Left kidney (tissue), 2 donors: Measurements from ENCODE around the gene LTBR. TPM values are rescaled to one million over a fixed set of nuclear protein-coding genes. Genes with fewer than 3 reads are reported as not detected.

Experiments
- DNase-seq: peaks from one replicate; pipeline ENCODE4 v3.0.0-alpha.2; 2013
- polyA plus RNA-seq: library from polyadenylated mRNA; unstranded; fragments of 120-200 nt; gene quantifications from one replicate; pipeline ENCODE4 v1.2.1, GENCODE V29; 2013; ENCODE audit not compliant: insufficient read length

LTBR gene
- polyA plus RNA-seq, 1 donor = 58.2 TPM

DNA sequence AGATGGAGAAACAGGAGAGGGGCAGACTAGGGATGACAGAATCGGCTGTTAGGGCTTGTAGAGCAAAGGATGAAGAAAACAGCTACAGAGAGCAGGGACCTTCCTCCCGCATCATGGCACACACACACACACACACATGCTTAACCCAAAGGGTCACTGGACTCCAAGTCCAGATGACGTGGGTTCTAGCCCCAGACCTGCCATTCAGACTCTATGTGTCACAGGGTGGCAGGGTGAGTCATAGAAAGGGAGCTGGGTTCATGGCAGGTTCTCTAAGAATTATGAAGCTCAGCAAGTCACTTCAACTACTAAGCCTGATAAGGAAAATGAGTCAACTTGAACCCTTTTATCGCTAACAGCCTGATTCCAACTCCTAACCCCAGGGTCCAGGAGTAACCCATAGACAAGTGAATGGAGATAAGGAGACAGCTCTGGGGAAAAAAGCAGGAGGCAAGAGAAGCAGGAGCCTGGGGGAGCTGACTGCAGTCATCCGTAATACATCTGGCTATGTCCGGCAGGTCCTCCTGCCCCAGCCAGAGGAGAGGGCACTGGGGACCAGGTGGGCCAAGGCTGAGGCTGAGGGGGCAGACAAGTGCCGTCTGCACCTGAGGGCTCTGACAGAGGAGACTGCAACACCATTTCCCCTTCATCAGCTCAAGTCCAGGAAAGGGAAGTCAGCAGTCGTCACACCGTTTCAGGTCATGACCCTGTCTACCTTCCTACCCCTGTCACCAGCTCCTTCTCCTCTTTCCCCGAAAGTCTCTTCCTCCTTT lies 38.5 kb upstream of the LTBR start:
- DNase-seq = no peak

DNA sequence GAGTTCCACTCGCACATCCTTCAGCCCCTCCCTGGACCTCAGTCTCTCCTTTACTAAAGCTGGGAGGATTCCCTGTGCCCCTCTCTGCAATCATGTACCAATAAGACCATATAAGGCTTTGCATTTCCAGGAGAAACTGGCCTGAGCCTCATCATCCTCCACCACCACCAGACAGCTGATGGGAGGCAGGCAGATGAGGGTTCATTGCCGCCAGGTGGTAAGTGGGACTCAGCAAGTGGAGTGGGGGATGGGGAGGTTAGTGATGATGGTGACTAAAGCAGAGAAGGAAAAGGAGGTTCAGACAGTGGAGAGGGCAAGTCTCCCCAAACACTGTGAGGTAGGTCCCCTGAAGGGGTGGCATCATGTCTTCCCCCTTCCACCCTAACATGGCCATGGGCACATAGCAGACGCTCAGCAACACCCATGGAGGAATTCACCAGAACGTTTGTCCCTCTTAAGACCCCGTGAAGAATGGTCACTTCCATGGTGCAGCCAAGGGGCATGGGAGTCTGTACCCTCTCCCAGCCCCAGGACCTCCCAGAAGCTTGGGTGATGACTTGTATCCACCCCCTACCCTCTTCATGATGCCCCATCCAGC lies 37.6 kb upstream of the LTBR start:
- DNase-seq = no peak

DNA sequence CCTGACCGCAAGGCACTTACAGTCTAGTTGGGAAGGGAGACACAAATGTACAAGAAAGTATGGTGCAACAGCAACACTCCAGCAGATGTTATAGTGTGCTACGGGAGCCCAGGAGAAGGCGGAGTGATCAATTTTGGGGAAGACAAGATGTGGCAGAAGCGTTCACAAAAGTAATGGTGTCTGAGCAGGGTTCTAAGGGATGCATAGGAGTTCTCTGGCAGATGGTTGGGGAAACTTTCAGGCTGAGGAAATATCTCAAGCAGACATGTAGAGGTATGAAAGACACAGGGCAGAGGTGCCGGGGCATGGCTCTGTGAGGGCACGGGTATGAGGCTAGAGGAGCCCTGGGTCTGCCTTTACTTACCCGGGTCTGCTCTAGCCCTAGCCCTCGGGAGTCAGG lies 37.0 kb upstream of the LTBR start:
- no peak for DNase-seq

DNA sequence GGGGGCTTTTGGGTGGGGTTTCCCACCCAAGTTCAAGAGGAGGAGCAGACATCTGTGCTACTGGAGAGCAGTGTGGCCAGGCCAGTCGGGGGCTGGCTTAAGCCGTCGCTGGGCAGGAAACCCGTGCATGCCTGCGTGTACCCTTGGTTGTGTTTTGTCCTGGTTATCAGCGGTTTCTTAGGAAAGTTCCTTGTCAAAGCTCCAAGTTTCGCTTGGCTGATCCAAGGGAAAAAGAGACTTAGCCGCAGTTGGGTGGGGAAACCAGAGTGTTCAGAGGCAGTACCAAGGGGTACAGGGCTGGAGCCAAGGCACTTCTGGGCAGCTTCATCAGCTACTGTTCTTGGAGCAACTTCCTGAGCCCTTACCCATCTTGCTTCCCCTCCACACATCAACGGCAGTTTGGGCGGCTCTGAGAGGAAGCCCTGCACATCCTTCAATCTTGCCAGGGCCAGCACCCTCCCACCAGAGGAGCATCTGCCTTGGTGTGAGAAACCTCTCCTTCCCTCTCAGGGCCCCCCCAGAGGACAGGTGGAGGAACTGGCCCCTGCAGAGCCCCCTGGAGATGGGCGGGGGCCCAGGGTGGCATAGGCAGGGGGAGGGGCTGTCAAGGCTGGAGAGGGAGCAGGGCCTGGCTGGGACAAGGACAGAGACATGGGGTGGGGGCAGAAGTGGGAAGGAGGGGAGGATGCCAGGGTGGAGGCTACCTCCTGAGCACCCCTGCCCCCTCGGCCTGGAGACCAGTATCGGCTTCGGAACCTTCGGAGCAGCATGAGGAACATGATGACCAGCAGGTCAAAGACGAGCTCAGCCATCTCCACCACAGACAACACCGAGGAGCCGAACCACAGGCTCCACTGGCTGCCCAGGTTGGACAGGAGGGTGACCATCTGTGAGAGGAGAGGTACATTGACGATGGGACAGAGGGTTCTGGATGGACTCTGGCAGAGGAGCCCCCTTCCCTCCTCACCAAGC lies 36.3 kb upstream of the LTBR start:
- no peak for DNase-seq

DNA sequence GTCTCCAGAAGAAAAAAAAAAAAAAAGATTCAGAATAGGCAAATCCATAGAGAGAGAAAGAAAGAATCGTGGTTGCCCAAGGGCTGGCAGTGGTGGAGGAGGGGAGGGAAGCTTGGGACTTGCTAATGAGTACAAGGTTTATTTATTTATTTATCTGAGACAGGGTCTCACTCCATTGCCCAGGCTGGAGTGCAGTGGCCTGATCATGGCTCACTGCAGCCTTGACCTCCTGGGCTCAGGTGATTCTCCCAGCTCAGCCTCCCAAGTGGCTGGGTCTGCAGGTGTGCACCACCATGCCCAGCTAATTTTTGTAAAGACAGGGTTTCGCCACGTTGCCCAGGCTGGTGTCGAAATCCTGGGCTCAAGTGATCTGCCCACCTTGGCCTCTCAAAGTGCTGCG lies 32.3 kb upstream of the LTBR start:
- no peak for DNase-seq

DNA sequence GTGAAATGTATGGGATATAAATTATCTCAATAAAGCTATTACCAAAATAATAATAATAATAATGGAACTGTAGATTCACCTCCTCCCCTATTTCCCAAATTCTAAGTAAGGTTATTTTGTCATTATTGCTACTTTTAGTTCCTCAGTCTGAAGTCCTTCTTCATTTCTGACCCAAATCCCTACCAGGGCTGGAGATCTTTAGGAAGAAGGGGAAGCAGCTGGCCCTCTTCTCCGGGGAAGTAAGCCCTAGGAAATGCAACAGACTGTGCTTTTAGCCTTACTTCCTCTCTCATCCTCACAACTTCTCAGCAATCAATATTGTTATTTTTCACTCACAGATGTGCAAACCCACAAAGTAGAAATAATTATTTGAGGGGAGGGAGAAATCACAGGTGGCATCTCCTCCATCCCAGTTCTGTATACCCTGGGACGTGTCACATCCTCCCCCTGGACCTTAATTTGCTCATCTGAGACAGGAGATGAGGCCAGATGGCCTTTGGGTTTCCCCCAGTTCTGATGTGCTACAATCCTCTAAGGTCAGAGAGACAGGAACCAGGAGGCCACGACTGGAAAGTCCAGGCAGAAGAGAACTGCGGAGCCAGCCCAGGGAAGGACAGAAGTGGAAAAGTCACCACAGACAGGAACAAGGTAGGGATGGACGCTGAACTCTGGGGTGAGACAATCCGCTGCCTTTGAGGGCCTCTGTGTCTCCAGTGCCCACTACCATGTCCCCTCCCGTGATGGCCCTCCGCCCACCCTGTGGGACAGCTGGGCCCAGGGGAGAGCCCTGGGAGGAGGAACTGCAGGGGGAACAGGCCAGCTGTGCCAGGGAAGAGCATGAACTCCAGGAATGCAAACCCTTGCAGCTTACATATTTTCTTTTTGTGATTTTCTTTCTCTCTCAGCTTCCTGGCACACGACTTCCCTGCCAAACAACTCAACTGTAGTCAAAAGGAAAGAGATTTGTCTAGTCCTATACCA lies 31.5 kb upstream of the LTBR start:
- no peak for DNase-seq

DNA sequence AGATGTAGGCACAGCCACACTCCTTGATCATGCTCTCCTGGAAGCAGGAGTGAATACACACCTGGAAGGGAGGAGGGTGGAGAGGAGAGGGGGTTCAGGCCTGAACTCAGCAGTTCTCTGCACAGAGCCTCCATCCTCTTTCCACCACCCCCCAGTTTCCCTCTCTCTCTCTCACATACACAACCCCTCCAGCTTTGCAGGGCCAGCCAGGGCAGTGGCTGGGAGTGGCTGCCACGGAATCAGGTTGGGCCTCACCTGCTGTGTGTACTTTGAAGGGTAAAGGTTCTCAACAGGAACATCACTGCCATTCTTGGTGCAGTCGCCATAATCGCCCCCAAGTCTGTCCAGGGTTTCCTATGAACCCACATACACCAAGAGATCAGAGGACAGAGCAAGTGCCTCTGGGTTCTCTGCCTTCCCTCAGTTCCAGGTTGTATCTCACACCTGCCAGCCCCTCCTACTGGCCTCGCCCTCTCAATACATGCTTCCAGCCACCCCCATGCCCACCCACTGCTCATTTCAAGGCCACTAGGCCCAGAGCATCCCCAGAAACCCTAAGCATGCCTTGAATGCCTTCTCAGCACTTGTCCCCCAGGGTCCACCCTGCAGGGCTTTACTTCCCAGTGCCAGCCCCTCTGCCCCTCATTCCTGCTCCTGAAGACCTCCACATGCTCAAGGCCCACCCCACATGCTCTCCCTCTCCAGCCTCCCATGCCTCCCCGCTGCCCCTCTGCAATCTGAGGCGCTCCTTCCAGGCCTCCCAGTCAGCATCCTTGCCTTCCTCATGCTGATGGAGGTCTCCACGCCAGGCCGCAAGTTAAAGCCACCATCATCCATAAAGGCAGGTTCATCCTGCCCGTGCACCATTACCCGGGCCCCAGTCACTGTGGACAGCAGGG lies 29.2 kb upstream of the LTBR start:
- DNase-seq = no peak

DNA sequence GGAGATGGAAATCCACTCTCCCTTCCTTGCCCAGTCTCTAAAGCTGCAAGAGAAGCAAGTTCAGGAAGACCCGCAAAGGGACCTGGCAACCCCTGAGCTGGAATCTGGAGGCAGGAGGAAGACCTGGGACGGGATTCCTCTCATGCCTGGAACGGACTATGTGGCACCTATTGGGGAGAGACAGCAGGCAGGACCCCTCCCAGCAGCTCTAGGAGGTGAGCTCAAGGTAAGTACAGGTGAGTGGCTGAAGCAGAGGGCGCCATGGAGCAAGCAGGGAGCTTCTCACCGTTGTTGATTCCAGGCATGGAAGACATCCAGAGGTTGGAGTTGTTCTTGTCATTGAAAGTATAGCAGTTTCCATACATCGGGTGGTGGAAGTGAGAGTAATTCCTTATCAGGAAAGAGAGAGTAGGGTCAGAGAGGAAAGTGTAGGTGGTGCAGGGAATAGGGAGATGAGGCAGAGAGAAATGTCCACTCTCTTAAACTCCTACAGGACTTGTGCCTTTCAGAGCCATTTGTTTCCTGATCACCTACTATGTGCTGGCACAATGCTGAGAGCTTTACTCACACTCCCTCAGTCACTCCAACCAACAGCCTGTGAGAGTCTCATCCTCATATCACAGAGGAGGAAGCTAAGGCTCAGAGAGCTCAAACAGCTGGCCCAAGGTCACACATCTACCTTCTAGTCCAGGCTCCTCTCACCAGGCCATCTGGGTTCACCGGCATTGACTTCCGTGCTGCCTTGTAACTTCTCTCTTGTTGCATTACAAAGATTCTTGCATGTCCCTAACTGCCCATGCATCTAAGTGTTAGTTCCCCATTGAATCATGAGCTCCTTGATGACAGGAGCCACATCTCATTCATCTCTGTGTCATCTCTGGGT lies 28.2 kb upstream of the LTBR start:
- no peak for DNase-seq

DNA sequence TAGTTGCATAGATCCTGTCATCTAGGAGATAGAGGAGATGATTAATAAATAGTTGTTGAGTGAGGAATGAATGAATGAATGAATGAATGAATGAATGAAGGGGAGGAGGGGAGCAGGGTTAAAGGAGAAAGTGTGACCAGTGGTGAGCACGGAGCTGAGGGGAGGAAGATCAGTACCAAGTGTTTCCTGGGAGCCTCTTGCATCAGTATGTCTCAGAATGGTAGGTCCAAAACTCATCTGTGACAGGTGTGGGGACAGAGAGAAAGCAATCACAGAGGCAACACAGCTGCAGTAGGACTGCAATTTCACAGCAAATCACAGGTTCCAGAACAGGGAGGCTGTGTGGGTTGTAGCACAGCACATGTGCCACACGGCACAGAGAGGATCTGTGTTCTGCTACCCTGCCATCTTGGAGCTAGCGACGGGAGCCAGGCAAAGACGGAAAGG lies 27.6 kb upstream of the LTBR start:
- no peak for DNase-seq

DNA sequence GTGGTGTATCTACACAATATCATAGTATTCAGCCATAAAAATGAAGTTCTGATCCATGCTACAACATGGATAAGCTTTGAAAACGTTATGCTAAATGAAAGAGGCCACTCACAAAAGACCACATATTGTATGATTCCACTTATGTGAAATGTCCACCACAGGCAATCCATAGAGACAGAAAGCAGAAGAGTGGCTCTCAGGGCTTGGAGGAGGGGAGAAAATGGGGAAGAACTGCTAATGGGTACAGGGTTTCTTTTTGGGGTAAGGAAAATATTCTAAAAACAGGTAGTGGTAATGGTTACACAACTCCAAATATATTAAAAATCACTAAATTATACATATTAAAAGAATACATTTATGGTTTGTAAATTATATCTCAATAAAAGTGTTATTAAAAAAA lies 25.1 kb upstream of the LTBR start:
- no peak for DNase-seq

DNA sequence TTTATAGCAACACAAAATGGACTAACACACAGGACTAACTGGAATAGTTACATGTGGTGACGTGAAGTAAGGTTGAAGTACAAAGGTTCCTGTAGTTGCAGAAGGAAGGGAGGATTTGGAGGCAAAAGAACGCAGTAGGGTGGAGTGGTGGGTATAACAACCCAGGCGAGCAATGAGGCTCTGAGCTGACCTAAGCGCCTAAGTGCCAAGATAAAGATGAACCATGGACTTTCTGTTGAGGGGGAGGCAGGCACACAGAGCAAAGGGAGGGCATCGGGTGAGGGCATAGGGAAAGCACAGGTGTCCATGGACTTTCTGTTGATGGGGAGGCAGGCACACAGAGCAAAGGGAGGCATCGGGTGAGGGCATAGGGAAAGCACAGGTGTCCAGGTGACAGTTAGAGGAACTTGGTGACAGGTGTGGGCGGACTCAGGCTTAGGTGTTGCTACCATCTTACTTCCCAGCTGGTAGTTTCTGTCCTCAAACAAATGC lies 23.8 kb upstream of the LTBR start:
- DNase-seq = no peak

DNA sequence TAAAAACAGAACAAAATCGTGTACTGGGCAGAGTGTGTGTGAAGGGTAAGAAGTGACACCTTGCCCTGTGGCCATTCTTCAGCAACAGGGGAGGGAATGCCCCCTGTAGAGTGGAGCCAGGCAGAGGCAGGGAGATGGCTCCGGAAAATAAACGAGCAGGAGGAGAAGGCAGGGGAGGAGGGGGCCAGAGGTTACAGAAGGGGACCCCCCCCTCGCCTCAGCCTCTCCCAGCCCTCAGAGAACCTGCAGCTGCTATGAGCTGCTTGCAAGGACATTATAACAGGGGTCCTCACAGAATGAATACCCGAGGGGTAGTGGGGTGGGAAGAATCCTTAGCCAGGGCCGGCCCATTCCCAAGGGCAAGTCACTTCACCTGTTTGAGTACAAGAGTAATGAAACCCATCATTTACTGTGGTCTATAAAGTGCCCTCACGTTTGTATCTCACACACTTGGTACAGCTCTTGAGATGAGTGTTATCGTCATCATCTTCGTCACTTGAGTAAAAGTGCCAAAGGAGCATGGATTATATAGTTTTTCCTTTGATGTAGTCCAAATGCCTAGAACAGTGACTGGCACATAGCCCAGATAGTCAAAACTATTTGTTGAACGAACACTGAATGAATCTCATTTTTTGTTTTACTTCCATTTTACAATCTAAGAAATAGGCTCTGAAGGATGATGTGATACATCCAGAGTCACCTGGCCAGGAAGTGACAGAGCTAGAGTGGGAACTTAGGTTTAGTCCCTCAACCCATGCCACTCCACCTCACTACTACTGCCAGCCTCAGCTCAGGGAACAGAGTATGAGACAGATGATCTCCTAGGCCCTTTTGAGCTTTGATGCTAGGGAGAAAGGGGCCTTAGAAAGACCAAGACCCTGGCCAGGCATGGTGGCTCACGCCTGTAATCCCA lies 23.1 kb upstream of the LTBR start:
- DNase-seq = no peak

DNA sequence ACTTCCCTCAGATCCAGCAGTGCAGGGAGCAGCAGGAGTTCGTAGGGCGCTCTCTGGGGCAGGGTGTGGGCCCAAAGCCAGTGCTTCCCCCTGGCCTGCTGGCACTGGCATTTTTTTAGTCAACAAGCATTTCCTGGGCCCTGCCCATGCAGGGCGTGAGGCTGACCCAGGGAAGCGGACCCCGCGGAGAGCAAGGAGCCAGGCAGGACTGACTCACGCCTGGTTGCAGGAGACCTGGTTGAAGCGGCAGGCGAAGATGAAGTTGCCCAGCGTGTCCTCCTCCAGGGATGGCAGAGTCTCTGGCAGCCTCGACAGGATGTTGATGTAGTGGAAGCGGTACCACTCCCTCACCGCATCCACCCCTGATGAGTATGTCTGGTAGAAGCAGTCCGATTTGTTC lies 22.1 kb upstream of the LTBR start:
- no peak for DNase-seq

DNA sequence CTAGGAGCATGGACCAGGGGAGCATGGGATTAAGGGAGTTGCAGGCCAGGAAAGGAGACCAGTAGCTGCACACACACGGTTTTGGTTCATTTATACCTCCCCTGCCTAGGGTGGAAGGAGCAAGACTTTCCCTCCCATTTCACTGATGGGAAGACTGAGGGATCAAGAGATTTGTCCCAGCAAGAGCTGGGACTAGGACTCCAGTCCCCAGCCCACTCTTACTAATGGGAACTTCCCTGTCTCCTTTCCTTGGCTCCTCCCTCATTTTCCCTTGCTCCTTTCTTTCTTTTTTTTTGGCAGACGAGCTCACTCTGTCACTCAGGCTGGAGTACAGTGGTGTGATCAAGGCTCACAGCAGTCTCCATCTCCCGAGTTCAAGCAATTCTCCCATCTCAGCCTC lies 21.6 kb upstream of the LTBR start:
- DNase-seq = no peak

DNA sequence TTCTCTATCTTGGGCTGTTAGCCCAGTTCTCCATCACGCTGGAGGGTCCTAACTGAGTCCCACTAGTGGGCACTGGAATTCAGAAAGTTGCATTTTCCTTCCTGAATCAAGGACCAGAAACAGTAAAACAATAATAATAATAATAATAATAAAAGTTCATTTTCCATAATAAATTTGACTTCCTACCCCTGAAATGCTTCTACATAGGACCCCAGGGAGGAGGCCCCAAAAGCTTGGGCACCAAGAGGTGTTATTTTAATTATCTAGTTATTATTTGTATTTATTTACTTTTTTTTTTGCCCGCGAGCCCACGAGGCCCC lies 21.0 kb upstream of the LTBR start:
- no peak for DNase-seq

DNA sequence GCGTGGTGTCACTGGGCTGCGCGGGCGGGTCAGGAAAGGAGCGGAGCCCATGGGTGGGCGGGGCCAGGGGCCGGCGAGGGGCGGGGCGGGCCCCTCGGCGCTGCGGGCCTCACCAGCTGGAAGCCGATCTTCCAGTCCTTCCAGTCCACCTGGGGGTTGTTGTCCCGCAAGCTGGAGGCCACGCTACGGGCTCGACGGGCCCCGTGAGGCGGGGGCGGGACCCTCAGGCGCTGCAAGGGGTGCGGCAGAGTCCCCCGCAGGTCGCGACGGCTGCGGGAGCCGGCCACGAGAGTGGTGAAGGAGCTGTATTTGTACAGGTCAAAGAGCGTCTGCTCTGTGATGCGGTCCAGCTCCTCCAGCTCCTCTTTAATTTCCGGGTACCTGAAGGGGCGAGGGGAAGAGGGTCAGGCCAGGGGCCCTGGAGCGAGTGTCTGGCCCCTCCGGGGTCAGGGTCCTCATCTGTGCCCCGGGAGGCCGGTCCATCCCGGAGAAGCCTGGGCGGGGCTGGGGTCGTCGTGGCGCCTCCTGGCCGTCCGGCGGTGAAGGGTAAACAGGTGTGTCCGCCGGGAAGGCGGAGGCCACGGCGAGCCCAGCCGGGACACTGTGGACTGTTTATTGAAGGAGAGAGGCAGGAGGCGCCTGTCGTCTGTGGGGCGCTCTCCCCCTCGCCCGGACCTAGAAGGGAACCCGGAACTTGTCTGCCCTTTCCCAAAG lies 20.5 kb upstream of the LTBR start:
- no peak for DNase-seq

DNA sequence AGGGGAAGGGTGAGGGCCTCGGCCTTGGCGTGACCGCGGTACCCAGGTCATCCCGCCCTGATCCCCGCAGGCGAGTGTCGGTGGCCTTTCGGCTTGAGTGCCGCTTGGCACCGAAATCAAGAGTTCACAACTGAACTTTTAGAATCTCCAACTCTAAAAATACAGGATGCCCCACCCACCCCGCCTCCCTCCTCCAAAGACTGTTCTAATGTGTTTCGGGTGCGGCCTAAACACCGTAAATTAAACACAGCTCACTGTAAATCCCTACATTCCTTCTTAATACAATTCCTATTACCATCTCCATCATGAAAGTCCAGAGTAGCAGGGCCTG lies 20.0 kb upstream of the LTBR start:
- no peak for DNase-seq
